Rectal smooth muscle tissue (tissue), 1 donor: Measurements from ENCODE around the gene LRTM2.

ENCODE experiments used
- H3K27ac ChIP-seq: one replicate; pipeline ENCODE4 v1.7.0; 2013; ENCODE audit warnings: low read depth, low read length, inconsistent platforms
- H3K27me3 ChIP-seq: one replicate; pipeline ENCODE4 v1.7.0; 2013; ENCODE audit warnings: low read length; ENCODE audit not compliant: control insufficient read depth, insufficient read depth
- H3K36me3 ChIP-seq: one replicate; pipeline ENCODE4 v1.7.0; 2013; ENCODE audit warnings: low read length; ENCODE audit not compliant: control insufficient read depth, insufficient read depth
- H3K4me1 ChIP-seq: one replicate; pipeline ENCODE4 v1.7.0; 2013; ENCODE audit warnings: low read length; ENCODE audit not compliant: control insufficient read depth, insufficient read depth
- H3K4me3 ChIP-seq: one replicate; pipeline ENCODE4 v1.7.0; 2013; ENCODE audit warnings: low read length
- H3K9ac ChIP-seq: one replicate; pipeline ENCODE4 v1.7.0; 2013; ENCODE audit warnings: low read length

LRTM2 gene

GRCh38 chr12:1800401-1801302 lies 19.7 kb upstream of the LRTM2 start:
- Histone ChIP-seq H3K4me1 (peaks cover 2% of the 10 kb centered on the region), H3K9ac (no peak overlapping the region), H3K4me3 (no peak overlapping the region), H3K27ac (no peak overlapping the region), H3K27me3 (no peaks in the 10 kb centered on the region), H3K36me3 (no peaks in the 10 kb centered on the region)

- Histone ChIP-seq H3K9ac (no peak overlapping the region), H3K27ac (no peak overlapping the region), H3K36me3 (no peaks in the 10 kb centered on the region), H3K27me3 (no peaks in the 10 kb centered on the region), H3K4me1 (no peaks in the 10 kb centered on the region), H3K4me3 (no peak overlapping the region)
Observed at GRCh38 chr12:1801303-1801975, 18.9 kb upstream of the LRTM2 start.

- H3K36me3 ChIP-seq = no peaks in the 10 kb centered on the region
- no peak overlapping the region for H3K27ac ChIP-seq
- H3K4me3 ChIP-seq = no peak overlapping the region
- no peaks in the 10 kb centered on the region for H3K4me1 ChIP-seq
- no peaks in the 10 kb centered on the region for H3K27me3 ChIP-seq
- H3K9ac ChIP-seq = no peak overlapping the region
Observed at GRCh38 chr12:1803736-1804135, 16.6 kb upstream of the LRTM2 start.

- peak overlapping the region; percentile 23 for H3K27ac ChIP-seq
- H3K4me1 ChIP-seq = no peaks in the 10 kb centered on the region
- no peaks in the 10 kb centered on the region for H3K36me3 ChIP-seq
- H3K9ac ChIP-seq = no peak overlapping the region
- H3K4me3 ChIP-seq = peak overlapping the region; percentile 20
- no peaks in the 10 kb centered on the region for H3K27me3 ChIP-seq
Observed at GRCh38 chr12:1804545-1805332, 15.6 kb upstream of the LRTM2 start.

- no peak overlapping the region for H3K4me3 ChIP-seq
- no peaks in the 10 kb centered on the region for H3K27me3 ChIP-seq
- no peaks in the 10 kb centered on the region for H3K4me1 ChIP-seq
- no peak overlapping the region for H3K9ac ChIP-seq
- no peak overlapping the region for H3K27ac ChIP-seq
- H3K36me3 ChIP-seq = no peaks in the 10 kb centered on the region
Observed at GRCh38 chr12:1805441-1806081, 14.8 kb upstream of the LRTM2 start.

- Histone ChIP-seq H3K9ac (no peak overlapping the region), H3K4me3 (no peak overlapping the region), H3K4me1 (no peaks in the 10 kb centered on the region), H3K27ac (no peak overlapping the region), H3K36me3 (no peaks in the 10 kb centered on the region), H3K27me3 (no peaks in the 10 kb centered on the region)
Observed at GRCh38 chr12:1806301-1807086, 13.9 kb upstream of the LRTM2 start.

GRCh38 chr12:1807087-1807860 lies 13.1 kb upstream of the LRTM2 start:
- Histone ChIP-seq H3K36me3 (no peaks in the 10 kb centered on the region), H3K4me1 (no peaks in the 10 kb centered on the region), H3K27me3 (no peaks in the 10 kb centered on the region), H3K9ac (no peak overlapping the region), H3K4me3 (no peak overlapping the region), H3K27ac (no peak overlapping the region)

- H3K4me3 ChIP-seq = no peak overlapping the region
- no peaks in the 10 kb centered on the region for H3K36me3 ChIP-seq
- no peaks in the 10 kb centered on the region for H3K4me1 ChIP-seq
- no peak overlapping the region for H3K9ac ChIP-seq
- no peak overlapping the region for H3K27ac ChIP-seq
- H3K27me3 ChIP-seq = no peaks in the 10 kb centered on the region
Observed at GRCh38 chr12:1808036-1808797, 12.1 kb upstream of the LRTM2 start.

- H3K4me3 ChIP-seq = no peak overlapping the region
- H3K36me3 ChIP-seq = no peaks in the 10 kb centered on the region
- no peak overlapping the region for H3K9ac ChIP-seq
- H3K4me1 ChIP-seq = no peaks in the 10 kb centered on the region
- no peaks in the 10 kb centered on the region for H3K27me3 ChIP-seq
- H3K27ac ChIP-seq = no peak overlapping the region
Observed at GRCh38 chr12:1808798-1809480, 11.4 kb upstream of the LRTM2 start.

- H3K9ac ChIP-seq = no peak overlapping the region
- H3K4me1 ChIP-seq = no peaks in the 10 kb centered on the region
Observed at GRCh38 chr12:1809591-1810190, 10.7 kb upstream of the LRTM2 start.

More at GRCh38 chr12:1809591-1810190, 10.7 kb upstream of the LRTM2 start:
- Histone ChIP-seq H3K27ac (no peak overlapping the region), H3K4me3 (no peak overlapping the region), H3K27me3 (no peaks in the 10 kb centered on the region), H3K36me3 (no peaks in the 10 kb centered on the region)
